ENCODE data around the gene TXNDC5. TPM values are rescaled to one million over a fixed set of nuclear protein-coding genes. Genes with fewer than 3 reads are reported as not detected.
A peak's percentile ranks its signal among the peaks of the same experiment; 100 is the strongest.

Gene TXNDC5
- total and polyA plus RNA-seq, 9 of the 15 experiments (the other 6 are each of a cell fraction or from before 2014, with no cell fraction given) = 33.9 to 156 (median 137) TPM

DNA sequence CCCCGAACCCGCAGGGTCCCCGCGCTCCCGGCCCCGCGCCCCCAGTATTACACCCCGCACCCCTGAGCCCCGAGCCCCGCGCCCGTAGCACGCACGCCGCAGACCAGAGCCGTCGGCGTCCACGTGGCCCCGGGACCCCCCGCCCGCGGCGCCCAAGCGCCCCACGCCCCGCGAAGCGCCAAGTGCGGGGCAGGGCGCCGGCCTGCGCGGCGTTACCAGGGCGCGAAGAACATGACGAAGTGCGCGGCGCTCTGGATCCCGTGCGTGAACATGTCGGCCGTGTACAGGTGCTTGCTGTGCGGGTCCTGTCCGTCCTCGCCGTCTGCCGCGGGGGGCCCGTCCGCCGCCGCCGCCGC, 312 bp downstream of the TXNDC5 start (continued):
- TF ChIP-seq SIN3A (IDR thresholded peaks at IDR 0.05; ENCODE audit: borderline replicate concordance in 2 of 2, control insufficient read depth in 1 of 2, low read depth in 2 of 2, low read length in 2 of 2) (0 out of 4 replicates have a peak, but pooled peaks of 1 of the 2 experiments have one; percentile 10), CHD1 (IDR thresholded peaks at IDR 0.05; ENCODE audit: low read length) (peak; percentile 52), E2F6 (IDR thresholded peaks at IDR 0.05; ENCODE audit: borderline replicate concordance in 1 of 2, extremely low read depth in 1 of 2, insufficient read depth in 1 of 2, insufficient read length in 1 of 2, low read depth in 1 of 2, low read length in 1 of 2, poor library complexity in 1 of 2, severe bottlenecking in 1 of 2) (peak in 1 of 2 experiments; percentile 26), ATF1 (CRISPR knock-in tag; IDR thresholded peaks at IDR 0.05) (peak; percentile 55), ATF1 (tag; IDR thresholded peaks at IDR 0.05) (no peak), ZNF695 (CRISPR knock-in tag; IDR thresholded peaks at IDR 0.05) (no peak), IRF2 (CRISPR knock-in tag; IDR thresholded peaks at IDR 0.05) (no peak), CAMTA2 (CRISPR knock-in tag; conservative IDR thresholded peaks at IDR 0.05) (no peak), ZNF583 (CRISPR knock-in tag; IDR thresholded peaks at IDR 0.05) (no peak), CHCHD3 (CRISPR knock-in tag; IDR thresholded peaks at IDR 0.05) (no peak), CREM (IDR thresholded peaks at IDR 0.05; ENCODE audit: low read depth) (peak; percentile 76; the same call in 1 of the 2 replicates), ERF (CRISPR knock-in tag; IDR thresholded peaks at IDR 0.05) (peak; percentile 34; the same call in 1 of the 2 replicates), RHOXF2B (CRISPR knock-in tag; conservative IDR thresholded peaks at IDR 0.05) (no peak), EHMT2 (IDR thresholded peaks at IDR 0.05) (no peak), PYGO2 (tag; IDR thresholded peaks at IDR 0.05) (no peak), ZNF217 (CRISPR knock-in tag; IDR thresholded peaks at IDR 0.05) (no peak), THRAP3 (IDR thresholded peaks at IDR 0.05; ENCODE audit: borderline replicate concordance) (no peak), GABPA (tag; conservative IDR thresholded peaks at IDR 0.05; ENCODE audit: low read depth) (peak; percentile 41; the same call in 1 of the 2 replicates), TBP (optimal IDR thresholded peaks at IDR 0.05; ENCODE audit: low read depth, low read length) (peak; percentile 12), SP2 (IDR thresholded peaks at IDR 0.05; ENCODE audit: extremely low read depth, low read depth, low read length, poor library complexity, severe bottlenecking) (no peak), CLOCK (CRISPR knock-in tag; IDR thresholded peaks at IDR 0.05; ENCODE audit: borderline replicate concordance) (no peak), TARDBP (IDR thresholded peaks at IDR 0.05) (no peak), MED1 (CRISPR knock-in tag; IDR thresholded peaks at IDR 0.05; ENCODE audit: borderline replicate concordance) (no peak)
- TF ChIP-seq, protein P1, sequence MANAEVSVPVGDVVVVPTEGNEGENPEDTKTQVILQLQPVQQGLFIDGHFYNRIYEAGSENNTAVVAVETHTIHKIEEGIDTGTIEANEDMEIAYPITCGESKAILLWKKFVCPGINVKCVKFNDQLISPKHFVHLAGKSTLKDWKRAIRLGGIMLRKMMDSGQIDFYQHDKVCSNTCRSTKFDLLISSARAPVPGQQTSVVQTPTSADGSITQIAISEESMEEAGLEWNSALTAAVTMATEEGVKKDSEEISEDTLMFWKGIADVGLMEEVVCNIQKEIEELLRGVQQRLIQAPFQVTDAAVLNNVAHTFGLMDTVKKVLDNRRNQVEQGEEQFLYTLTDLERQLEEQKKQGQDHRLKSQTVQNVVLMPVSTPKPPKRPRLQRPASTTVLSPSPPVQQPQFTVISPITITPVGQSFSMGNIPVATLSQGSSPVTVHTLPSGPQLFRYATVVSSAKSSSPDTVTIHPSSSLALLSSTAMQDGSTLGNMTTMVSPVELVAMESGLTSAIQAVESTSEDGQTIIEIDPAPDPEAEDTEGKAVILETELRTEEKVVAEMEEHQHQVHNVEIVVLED (CRISPR knock-in tag; IDR thresholded peaks at IDR 0.05) = no peak
- TF ChIP-seq, protein P2, sequence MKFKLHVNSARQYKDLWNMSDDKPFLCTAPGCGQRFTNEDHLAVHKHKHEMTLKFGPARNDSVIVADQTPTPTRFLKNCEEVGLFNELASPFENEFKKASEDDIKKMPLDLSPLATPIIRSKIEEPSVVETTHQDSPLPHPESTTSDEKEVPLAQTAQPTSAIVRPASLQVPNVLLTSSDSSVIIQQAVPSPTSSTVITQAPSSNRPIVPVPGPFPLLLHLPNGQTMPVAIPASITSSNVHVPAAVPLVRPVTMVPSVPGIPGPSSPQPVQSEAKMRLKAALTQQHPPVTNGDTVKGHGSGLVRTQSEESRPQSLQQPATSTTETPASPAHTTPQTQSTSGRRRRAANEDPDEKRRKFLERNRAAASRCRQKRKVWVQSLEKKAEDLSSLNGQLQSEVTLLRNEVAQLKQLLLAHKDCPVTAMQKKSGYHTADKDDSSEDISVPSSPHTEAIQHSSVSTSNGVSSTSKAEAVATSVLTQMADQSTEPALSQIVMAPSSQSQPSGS (CRISPR knock-in tag; IDR thresholded peaks at IDR 0.05) = no peak
